ENCODE measurements around the gene NHLRC4. TPM values are rescaled to one million over a fixed set of nuclear protein-coding genes. Genes with fewer than 3 reads are reported as not detected.

The NHLRC4 gene
- total RNA-seq (2012; rRNA removed) (0.56 and 0.72 TPM in 2 replicates), polyA plus RNA-seq (2012; rRNA removed) (0.65 and 0.84 TPM in 2 replicates), Bru-seq, nascent RNA (percentile 30 among the genes with signal in this experiment), BruChase-seq, experiment 1, labeled RNA remaining after a 6-hour chase (percentile 36 among the genes with signal in this experiment), BruChase-seq, experiment 2, labeled RNA remaining after a 2-hour chase (percentile 22 among the genes with signal in this experiment)
- polyA plus RNA-seq (2012; cell fraction: cytosol; rRNA removed), result 0.76 and 1.4 TPM in 2 replicates
- polyA plus RNA-seq (2012; cell fraction: nucleus; rRNA removed; ENCODE audit: low replicate concordance), result 1.3 and 2.4 TPM in 2 replicates
- long read RNA-seq, partial matches to known transcripts, result 0 of 1 reads
- long read RNA-seq, other reads (novel, unspliced or antisense), result 0 of 1 reads

GRCh38 chr16:566475-567372 is at the start of gene NHLRC4:
NHLRC4 (plus strand) TSS chr16:567005; CDS start chr16:568048, 1,043 bp downstream.
- H3K27ac ChIP-seq (ENCODE audit: insufficient read depth, low read length), result peak within 1 kb of the TSS; percentile 39
- peak within 1 kb of the TSS; percentile 57; the same call in 1 of the 2 replicates for H3K18ac ChIP-seq (ENCODE audit: low read depth, low read length)
- ATAC-seq (ENCODE audit: low read depth) (peak; percentile 62), DNase-seq (peak; percentile 54)
- H3K4me2 ChIP-seq (ENCODE audit: low read depth, low read length), result peak within 1 kb of the TSS; percentile 50; the same call in 1 of the 2 replicates
- no peak within 1 kb of the TSS for H3K4me3 ChIP-seq (ENCODE audit: insufficient read depth, low read depth, low read length)
- H3K4ac ChIP-seq (ENCODE audit: low read depth, low read length), result peak within 1 kb of the TSS; percentile 79
- peaks cover 23% of the 10 kb centered on the region for H3K4me1 ChIP-seq (ENCODE audit: control insufficient read depth, insufficient read depth, low read length)
- peak within 1 kb of the TSS; percentile 89 for H2AK9ac ChIP-seq (replicated peaks; ENCODE audit: low read depth, low read length, poor library complexity)
- no peaks in the 10 kb centered on the region for H3K36me3 ChIP-seq (ENCODE audit: control insufficient read depth, insufficient read depth, low read length)
- H2BK20ac ChIP-seq (ENCODE audit: low read depth, low read length), result peak within 1 kb of the TSS; percentile 60; the same call in 1 of the 2 replicates
- peak within 1 kb of the TSS; percentile 34; the same call in 1 of the 2 replicates for H3K9ac ChIP-seq (ENCODE audit: low read depth, low read length)
- ChIA-PET POLR2A (ENCODE audit: unreplicated experiment) (no interaction called here), CTCF (no interaction called here)
- peak within 1 kb of the TSS; percentile 80; the same call in 1 of the 2 replicates for H2AK5ac ChIP-seq (ENCODE audit: low read depth, low read length)
- 64% methylated on average over 4 of the region's 26 CpGs; no CpG with 5 or more reads in 1 of the 2 experiments for WGBS, 2 experiments (ENCODE audit: extremely low coverage in 2 of 2, insufficient read length in 1 of 2)
- intact Hi-C loops (cut with micrococcal nuclease) (no loop called here), dilution Hi-C loops (cut with HindIII; ENCODE audit: low sequenced_read_pairs, unreplicated experiment) (no loop called here), in situ Hi-C loops (cut with MboI; ENCODE audit: low sequenced_read_pairs) (no loop called here)
- BruUV-seq (replicated peaks), result no TSS peak
- peak within 1 kb of the TSS; percentile 91 for H4K5ac ChIP-seq (ENCODE audit: low read depth, low read length)
- H3K56ac ChIP-seq (ENCODE audit: extremely low read depth, insufficient read depth, low read length), result no peak within 1 kb of the TSS
- H2BK120ac ChIP-seq (ENCODE audit: low read depth, low read length), result peak within 1 kb of the TSS; percentile 27; the same call in 1 of the 2 replicates
- peaks cover 4% of the 10 kb centered on the region for H3K9me1 ChIP-seq (ENCODE audit: insufficient read depth, low read length)
- H4K91ac ChIP-seq (ENCODE audit: insufficient read depth, low read depth, low read length), result peak within 1 kb of the TSS; percentile 55
- H3K79me1 ChIP-seq (ENCODE audit: low read depth in 1 of 2, low read length in 2 of 2), result peaks cover 0 to 17% of the 10 kb centered on the region in 2 experiments; a peak in 2 of 4 replicates
- H3K27me3 ChIP-seq (ENCODE audit: control insufficient read depth, insufficient read depth, low read length), result peaks cover 10% of the 10 kb centered on the region
- H4K20me1 ChIP-seq (ENCODE audit: insufficient read depth, low read length), result peaks cover 8% of the 10 kb centered on the region; the same call in 1 of the 2 replicates
- H3K23ac ChIP-seq (ENCODE audit: low read depth, low read length), result no peak within 1 kb of the TSS
- no peak within 1 kb of the TSS for H2BK5ac ChIP-seq (ENCODE audit: low read depth, low read length, poor library complexity, severe bottlenecking)
- H2AFZ ChIP-seq (replicated peaks; ENCODE audit: low read length, poor library complexity), result peak within 1 kb of the TSS; percentile 95
- peak within 1 kb of the TSS; percentile 53; the same call in 1 of the 3 replicates for H2BK15ac ChIP-seq (ENCODE audit: low read depth, low read length)
- peak within 1 kb of the TSS; percentile 59; the same call in 1 of the 2 replicates for H3K14ac ChIP-seq (replicated peaks; ENCODE audit: low read depth, low read length)
- peak within 1 kb of the TSS; percentile 93 to 94 for H4K8ac ChIP-seq (ENCODE audit: low read depth in 2 of 2, low read length in 2 of 2)
- H3K9me3 ChIP-seq (ENCODE audit: control insufficient read depth, insufficient read depth, low read length), result no peaks in the 10 kb centered on the region
- TF ChIP-seq ELK1 (IDR thresholded peaks at IDR 0.05; ENCODE audit: borderline replicate concordance, low read depth, low read length) (no peak), CHD1 (IDR thresholded peaks at IDR 0.05; ENCODE audit: low read depth, low read length) (no peak), RFX5 (IDR thresholded peaks at IDR 0.05; ENCODE audit: low read depth, low read length) (no peak), SMC3 (IDR thresholded peaks at IDR 0.05; ENCODE audit: low read depth, low read length) (no peak), MAFK (IDR thresholded peaks at IDR 0.05; ENCODE audit: low read depth, low read length) (no peak), BHLHE40 (IDR thresholded peaks at IDR 0.05; ENCODE audit: low read depth, low read length) (no peak), CEBPB (IDR thresholded peaks at IDR 0.05; ENCODE audit: low read depth, low read length) (no peak), MAZ (IDR thresholded peaks at IDR 0.05; ENCODE audit: borderline replicate concordance, low read depth, low read length) (no peak), USF2 (IDR thresholded peaks at IDR 0.05; ENCODE audit: low read depth, low read length) (no peak), MXI1 (IDR thresholded peaks at IDR 0.05; ENCODE audit: borderline replicate concordance, low read depth, low read length) (no peak), POLR2A (IDR thresholded peaks at IDR 0.05; ENCODE audit: low read depth, low read length) (no peak), FOS (IDR thresholded peaks at IDR 0.05; ENCODE audit: low read depth, low read length) (no peak), RAD21 (IDR thresholded peaks at IDR 0.05; ENCODE audit: low read length) (no peak)
